Esophagus squamous epithelium (tissue), 5 donors: ENCODE measurements around the gene ARAP3. TPM values are rescaled to one million over a fixed set of nuclear protein-coding genes. Genes with fewer than 3 reads are reported as not detected.
A peak's percentile ranks its signal among the peaks of the same experiment; 100 is the strongest.

Experiments
- DNase-seq: peaks from one replicate; lab custom pipeline; 2025; lab: John Stamatoyannopoulos, UW
- H3K27ac ChIP-seq, 4 donors: fragments of 200-600 bp; sonication (generic); one replicate each; pipeline ENCODE4 v1.5.1; 2016 to 2019; ENCODE audit warnings: mild to moderate bottlenecking in 1 of 4
- H3K27me3 ChIP-seq, 4 donors: fragments of 200-600 bp; sonication (generic); 1 replicate in 3 of 4; 2 replicates in 1 of 4; pipeline versions ENCODE4 v1.5.1 to v1.6.0; 2017 to 2021; ENCODE audit warnings: antibody characterized with exemption in 1 of 4
- H3K36me3 ChIP-seq, 3 donors: fragments of 200-600 bp; sonication (generic); one replicate each; pipeline ENCODE4 v1.5.1; 2016 to 2019
- H3K4me1 ChIP-seq, 3 donors: fragments of 200-600 bp; sonication (generic); one replicate each; pipeline ENCODE4 v1.5.1; 2017 to 2019
- H3K4me3 ChIP-seq, 4 donors: fragments of 200-600 bp; sonication (generic); 1 replicate in 3 of 4; 2 replicates in 1 of 4; pipeline ENCODE4 v1.5.1; 2016 to 2019; ENCODE audit warnings: mild to moderate bottlenecking in 2 of 4, moderate library complexity in 1 of 4
- H3K9me3 ChIP-seq, 3 donors: fragments of 200-600 bp; sonication (generic); one replicate each; pipeline ENCODE4 v1.5.1; 2016 to 2019
- POLR2A ChIP-seq, 4 donors: fragments of 450-650 bp; IDR thresholded peaks; one replicate each; pipeline ENCODE4 v1.6.1; 2017; ENCODE audit warnings: antibody characterized with exemption in 4 of 4, mild to moderate bottlenecking in 4 of 4, moderate library complexity in 3 of 4
- WGBS, 2 donors: methylation state at CpG; one replicate each; pipeline ENCODE4 v1.1.5; 2018; 5-methylcytosine and 5-hydroxymethylcytosine counted together
- intact Hi-C: fragments of 100-400 bp; cut with DNase I; formaldehyde crosslinking; loops from one replicate; pipeline ENCODE4 v1.15.0; 2022
- total RNA-seq, 4 donors: library from RNA; depleted of rRNA; stranded (reverse); fragments of >200 nt; gene quantifications; one replicate each; pipeline ENCODE4 v1.1.0, GENCODE V29; 2016
- TF ChIP-seq, protein P1 (sequence below), 6 experiments: fragments of 450-650 bp in 4 of 6; fragments of 200-600 bp in 2 of 6; sonication (generic) in 2 of 6; IDR thresholded peaks; one replicate each; pipeline ENCODE4 v1.5.1; 2016 to 2019; ENCODE audit warnings: antibody characterized with exemption in 6 of 6, mild to moderate bottlenecking in 4 of 6, moderate library complexity in 4 of 6
- donor health status: DM: yes; HTN: yes; CAD: no.

ARAP3 gene
- total RNA-seq, 4 donors from 2014 or later: 1.1 to 5.9 (median 2.4) TPM

DNA sequence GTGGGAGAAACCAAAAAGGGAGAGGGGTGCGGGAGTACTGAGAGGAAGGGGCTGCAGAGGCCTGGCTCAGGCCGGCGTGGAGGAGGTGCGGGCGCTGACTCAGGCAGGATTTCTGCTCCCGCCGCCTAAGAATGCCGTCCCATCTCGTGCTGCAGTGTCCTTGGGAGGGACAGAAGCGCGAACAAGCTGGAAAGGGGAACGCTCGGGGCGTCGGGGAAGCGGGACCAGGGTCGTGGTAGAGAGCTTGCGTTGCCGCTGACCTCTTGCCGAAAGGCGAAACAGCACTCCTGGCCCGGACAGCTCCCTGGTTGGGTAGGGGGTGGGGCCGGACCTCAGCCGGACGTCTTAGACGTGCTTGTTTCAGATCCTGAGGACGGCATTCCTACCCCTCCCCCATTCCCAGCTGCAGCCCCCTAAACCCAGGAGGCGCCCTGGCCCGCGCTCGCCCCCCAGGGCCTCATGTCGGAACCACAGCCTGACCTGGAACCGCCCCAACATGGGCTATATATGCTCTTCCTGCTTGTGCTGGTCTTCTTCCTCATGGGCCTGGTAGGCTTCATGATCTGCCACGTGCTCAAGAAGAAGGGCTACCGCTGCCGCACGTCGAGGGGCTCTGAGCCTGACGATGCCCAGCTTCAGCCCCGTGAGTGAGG is 44.1 kb downstream of the ARAP3 start:
- H3K4me1 ChIP-seq: peaks cover 26 to 46% (median 27%) of the 10 kb centered on the region in 3 donors
- peak; percentile 30 for DNase-seq
- peak overlapping the region; percentile 70 to 93 (median 88) for H3K27ac ChIP-seq
- intact Hi-C loops: no loop called here
- TF ChIP-seq, protein P1, sequence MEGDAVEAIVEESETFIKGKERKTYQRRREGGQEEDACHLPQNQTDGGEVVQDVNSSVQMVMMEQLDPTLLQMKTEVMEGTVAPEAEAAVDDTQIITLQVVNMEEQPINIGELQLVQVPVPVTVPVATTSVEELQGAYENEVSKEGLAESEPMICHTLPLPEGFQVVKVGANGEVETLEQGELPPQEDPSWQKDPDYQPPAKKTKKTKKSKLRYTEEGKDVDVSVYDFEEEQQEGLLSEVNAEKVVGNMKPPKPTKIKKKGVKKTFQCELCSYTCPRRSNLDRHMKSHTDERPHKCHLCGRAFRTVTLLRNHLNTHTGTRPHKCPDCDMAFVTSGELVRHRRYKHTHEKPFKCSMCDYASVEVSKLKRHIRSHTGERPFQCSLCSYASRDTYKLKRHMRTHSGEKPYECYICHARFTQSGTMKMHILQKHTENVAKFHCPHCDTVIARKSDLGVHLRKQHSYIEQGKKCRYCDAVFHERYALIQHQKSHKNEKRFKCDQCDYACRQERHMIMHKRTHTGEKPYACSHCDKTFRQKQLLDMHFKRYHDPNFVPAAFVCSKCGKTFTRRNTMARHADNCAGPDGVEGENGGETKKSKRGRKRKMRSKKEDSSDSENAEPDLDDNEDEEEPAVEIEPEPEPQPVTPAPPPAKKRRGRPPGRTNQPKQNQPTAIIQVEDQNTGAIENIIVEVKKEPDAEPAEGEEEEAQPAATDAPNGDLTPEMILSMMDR (IDR thresholded peaks at IDR 0.05): peak in 5 of 6 experiments; percentile 15 to 45 (median 21)
- no peak for TF ChIP-seq POLR2A (IDR thresholded peaks at IDR 0.05)
- H3K27me3 ChIP-seq: no peaks in the 10 kb centered on the region
- WGBS, 2 donors: 7 to 9% methylated on average over 13 to 25 of the region's 40 CpGs
- H3K36me3 ChIP-seq: peaks cover 0 to 40% (median 0%) of the 10 kb centered on the region in 3 donors
- H3K9me3 ChIP-seq: no peaks in the 10 kb centered on the region
- H3K4me3 ChIP-seq: peak overlapping the region; percentile 77 to 94 (median 88)

GRCh38 chr5:141637123-141637766 is 44.8 kb downstream of the ARAP3 start:
- peaks cover 0 to 40% (median 0%) of the 10 kb centered on the region in 3 donors for H3K36me3 ChIP-seq

DNA sequence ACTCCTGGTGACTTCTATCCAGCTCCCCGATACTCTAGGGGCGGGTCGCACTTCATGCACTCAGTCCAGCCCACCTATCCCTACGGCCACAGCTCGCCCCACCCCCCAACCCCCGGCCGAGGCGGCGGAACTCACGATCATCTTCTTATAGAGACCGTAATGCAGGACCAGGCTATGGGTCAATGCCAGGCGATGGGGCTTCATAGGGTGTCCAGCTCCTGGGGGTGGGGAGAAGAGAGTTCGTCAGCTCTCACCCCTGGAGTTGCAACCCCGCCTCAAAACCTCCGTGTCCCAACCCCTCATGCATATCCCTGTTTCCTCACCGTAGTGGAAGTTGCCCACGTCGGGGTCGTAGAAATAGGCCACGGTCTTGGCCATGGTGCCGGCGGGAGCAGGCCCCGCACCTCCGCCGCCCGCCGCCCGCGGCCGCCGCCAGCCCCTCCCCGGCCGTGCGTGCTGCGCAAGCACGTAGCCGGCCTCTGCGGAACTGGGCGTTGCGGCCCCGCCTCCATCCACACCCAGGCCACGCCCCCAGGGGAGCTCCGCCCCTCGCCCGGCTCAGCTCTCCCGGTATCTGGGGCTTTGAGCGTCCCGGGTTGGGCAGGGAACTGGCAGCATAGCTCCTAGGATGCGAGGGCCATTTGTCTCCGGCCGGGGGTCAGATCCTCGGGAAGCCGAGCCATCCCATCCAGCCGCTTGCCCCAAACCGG is 45.5 kb downstream of the ARAP3 start, which contains the start of the genes HDAC3 and RELL2:
Gene HDAC3 (minus strand): TSS at position 437 of the 710 bp plus-strand sequence. CDS start 59 bp downstream, at position 378.
Gene RELL2 (plus strand): TSS at position 585 of the 710 bp plus-strand sequence. CDS start 1,229 bp downstream, outside the sequence.
- intact Hi-C loops: no loop called here
- peak in 3 of 4 donors; percentile 92 to 96 (median 93) for TF ChIP-seq POLR2A (IDR thresholded peaks at IDR 0.05)
- TF ChIP-seq, protein P1 (IDR thresholded peaks at IDR 0.05): peak in 1 of 6 experiments; percentile 10
- H3K4me1 ChIP-seq: peaks cover 26 to 50% (median 31%) of the 10 kb centered on the region in 3 donors
- peaks cover 0 to 36% (median 0%) of the 10 kb centered on the region in 3 donors for H3K36me3 ChIP-seq
- no peaks in the 10 kb centered on the region for H3K9me3 ChIP-seq
- DNase-seq: peak; percentile 66
- H3K27ac ChIP-seq: peak within 1 kb of the TSS; percentile 86 to 93 (median 91)
- H3K27me3 ChIP-seq: no peaks in the 10 kb centered on the region
- WGBS, 2 donors: 1% methylated on average over 14 of the region's 55 CpGs; no CpG with 5 or more reads in 1 of the 2 donors
- H3K4me3 ChIP-seq: peak within 1 kb of the TSS; percentile 77 to 94 (median 88)

More at GRCh38 chr5:141637123-141637766, 44.8 kb downstream of the ARAP3 start:
- DNase-seq: no peak
- peak overlapping the region; percentile 70 to 93 (median 88) for H3K27ac ChIP-seq
- H3K4me3 ChIP-seq: peak overlapping the region; percentile 77 to 94 (median 88)
- TF ChIP-seq POLR2A (IDR thresholded peaks at IDR 0.05): no peak
- TF ChIP-seq, protein P1 (IDR thresholded peaks at IDR 0.05): no peak
- intact Hi-C loops: no loop called here
- H3K4me1 ChIP-seq: peaks cover 26 to 49% (median 31%) of the 10 kb centered on the region in 3 donors
- H3K27me3 ChIP-seq: no peaks in the 10 kb centered on the region
- no peaks in the 10 kb centered on the region for H3K9me3 ChIP-seq
- WGBS, 2 donors: 1% methylated on average over 11 of the region's 63 CpGs

- H3K4me1 ChIP-seq: peaks cover 26 to 50% (median 31%) of the 10 kb centered on the region in 3 donors
- peak overlapping the region; percentile 77 to 94 (median 88) for H3K4me3 ChIP-seq
- H3K9me3 ChIP-seq: no peaks in the 10 kb centered on the region
- peak overlapping the region; percentile 86 to 93 (median 91) for H3K27ac ChIP-seq
- no peaks in the 10 kb centered on the region for H3K27me3 ChIP-seq
- no peak for DNase-seq
- TF ChIP-seq, protein P1 (IDR thresholded peaks at IDR 0.05): no peak
- TF ChIP-seq POLR2A (IDR thresholded peaks at IDR 0.05): no peak
- peaks cover 0 to 34% (median 0%) of the 10 kb centered on the region in 3 donors for H3K36me3 ChIP-seq
- WGBS, 2 donors: 0 to 17% methylated on average over 2 to 3 of the region's 4 CpGs
- intact Hi-C loops: no loop called here
Observed at GRCh38 chr5:141636106-141636412, 46.0 kb downstream of the ARAP3 start.
